PC-3 (cell line): ENCODE measurements around the gene NYAP2.

Experiments
- CTCF ChIP-seq: fragments of 300-600 bp; sonication (generic); conservative IDR thresholded peaks from 2 replicates; pipeline ENCODE4 v1.5.1; 2017; ENCODE audit warnings: antibody characterized with exemption, low read depth, mild to moderate bottlenecking, low read length
- EZH2 ChIP-seq: fragments of 300-600 bp; sonication (generic); IDR thresholded peaks from one replicate; pipeline ENCODE4 v1.6.1; 2017; ENCODE audit warnings: antibody characterized with exemption, mild to moderate bottlenecking, low read length; ENCODE audit not compliant: unreplicated experiment

GRCh38 chr2:225630824-225631533, 231.5 kb downstream of the NYAP2 start:
- no peak for TF ChIP-seq CTCF
- TF ChIP-seq EZH2 = no peak
